A673 (cell line): ENCODE data around the gene PLIN5. TPM values are rescaled to one million over a fixed set of nuclear protein-coding genes. Genes with fewer than 3 reads are reported as not detected.

ENCODE experiments used
- BruUV-seq: library from RNA; stranded (reverse); fragments of 400-500 nt; replicated peaks from 2 replicates; lab custom pipeline; 2021; lab: Mats Ljungman, UMichigan
- CTCF ChIA-PET: fragments of 300-600 bp; sonication (Branson Sonifier 250); formaldehyde crosslinking; loops from one replicate; lab custom pipeline; 2022; ENCODE audit warnings: antibody characterized with exemption; lab: Charles Lee
- POLR2A ChIA-PET: fragments of 300-600 bp; sonication (Branson Sonifier 250); formaldehyde crosslinking; loops from one replicate; lab custom pipeline; 2022; ENCODE audit warnings: antibody characterized with exemption; ENCODE audit not compliant: low non-redundant PET; lab: Charles Lee
- DNase-seq: peaks from one replicate; pipeline ENCODE4 v3.0.0-alpha.2; 2015; ENCODE audit warnings: low spot score
- H3K27ac ChIP-seq: fragments of 200-600 bp; sonication (generic); 2 replicates; pipeline ENCODE4 v1.5.1; 2016; ENCODE audit warnings: mixed run types, low read depth, mild to moderate bottlenecking, mixed read lengths, antibody characterized with exemption, low read length; ENCODE audit not compliant: poor library complexity, severe bottlenecking
- H3K27me3 ChIP-seq: fragments of 200-600 bp; sonication (generic); replicated peaks from 2 replicates; pipeline ENCODE4 v1.6.1; 2017; ENCODE audit warnings: mixed run types, low read depth, mild to moderate bottlenecking, mixed read lengths, antibody characterized with exemption, low read length; ENCODE audit not compliant: insufficient read depth, poor library complexity
- H3K36me3 ChIP-seq: fragments of 200-600 bp; sonication (generic); 2 replicates; pipeline ENCODE4 v1.6.1; 2016; ENCODE audit warnings: mixed run types, mild to moderate bottlenecking, mixed read lengths, antibody characterized with exemption, low read length; ENCODE audit not compliant: insufficient read depth, poor library complexity, severe bottlenecking
- H3K4me1 ChIP-seq: fragments of 200-600 bp; sonication (generic); 2 replicates; pipeline ENCODE4 v1.6.1; 2017; ENCODE audit warnings: mixed run types, mild to moderate bottlenecking, mixed read lengths, antibody characterized with exemption, low read length; ENCODE audit not compliant: insufficient read depth, poor library complexity, severe bottlenecking
- H3K4me3 ChIP-seq: fragments of 200-600 bp; sonication (generic); 2 replicates; pipeline ENCODE4 v1.5.1; 2016; ENCODE audit warnings: low read depth, mixed run types, mild to moderate bottlenecking, mixed read lengths, low read length; ENCODE audit not compliant: poor library complexity, severe bottlenecking
- H3K9me3 ChIP-seq: fragments of 200-600 bp; sonication (generic); 2 replicates; pipeline ENCODE4 v1.6.1; 2016; ENCODE audit warnings: mixed run types, low read depth, mild to moderate bottlenecking, mixed read lengths, antibody characterized with exemption, low read length; ENCODE audit not compliant: poor library complexity, severe bottlenecking
- EZH2 ChIP-seq: fragments of 200-600 bp; sonication (generic); IDR thresholded peaks from 2 replicates; pipeline ENCODE4 v1.6.1; 2017; ENCODE audit warnings: borderline replicate concordance, low read depth, mild to moderate bottlenecking, mixed read lengths, antibody characterized with exemption, low read length; ENCODE audit not compliant: poor library complexity, severe bottlenecking
- intact Hi-C: fragments of 100-400 bp; cut with micrococcal nuclease; formaldehyde crosslinking; loops from one replicate; pipeline ENCODE4 v1.10.0; 2022; ENCODE audit not compliant: unreplicated experiment
- total RNA-seq: library from RNA; stranded (reverse); gene quantifications from 2 replicates; pipeline ENCODE4 v1.2.3, GENCODE V29; 2021
- TF ChIP-seq, protein P1 (sequence below): fragments of 300-800, 200-600 bp; sonication (generic); conservative IDR thresholded peaks from 2 replicates; pipeline ENCODE4 v1.5.1; 2017; ENCODE audit warnings: low read depth, mild to moderate bottlenecking, antibody characterized with exemption, low read length, moderate library complexity, mixed read lengths

The PLIN5 gene
- total RNA-seq, 1 experiment from 2014 or later: 3.0 TPM

DNA sequence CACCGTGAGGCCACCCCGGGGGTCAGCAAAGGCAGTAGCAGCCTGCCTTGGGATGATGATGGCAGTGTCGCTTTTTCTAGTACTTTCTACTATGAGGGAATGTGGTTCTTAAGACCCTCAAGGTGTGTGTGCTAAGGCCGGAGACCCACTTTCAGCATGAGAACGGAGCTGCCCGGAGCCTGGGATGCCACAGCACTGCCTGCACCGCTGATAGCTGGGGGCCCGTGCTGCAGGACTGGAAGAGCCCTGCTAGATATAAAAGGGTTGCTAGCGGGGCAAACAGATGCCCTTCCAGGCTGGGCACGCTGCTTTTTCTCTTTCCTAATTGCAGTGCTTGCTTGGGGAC, 31.2 kb downstream of the PLIN5 start:
- Histone ChIP-seq H3K9me3 (no peaks in the 10 kb centered on the region), H3K4me1 (no peaks in the 10 kb centered on the region), H3K36me3 (peaks cover 7% of the 10 kb centered on the region), H3K27me3 (no peaks in the 10 kb centered on the region), H3K4me3 (no peak overlapping the region), H3K27ac (no peak overlapping the region)
- TF ChIP-seq, protein P1, sequence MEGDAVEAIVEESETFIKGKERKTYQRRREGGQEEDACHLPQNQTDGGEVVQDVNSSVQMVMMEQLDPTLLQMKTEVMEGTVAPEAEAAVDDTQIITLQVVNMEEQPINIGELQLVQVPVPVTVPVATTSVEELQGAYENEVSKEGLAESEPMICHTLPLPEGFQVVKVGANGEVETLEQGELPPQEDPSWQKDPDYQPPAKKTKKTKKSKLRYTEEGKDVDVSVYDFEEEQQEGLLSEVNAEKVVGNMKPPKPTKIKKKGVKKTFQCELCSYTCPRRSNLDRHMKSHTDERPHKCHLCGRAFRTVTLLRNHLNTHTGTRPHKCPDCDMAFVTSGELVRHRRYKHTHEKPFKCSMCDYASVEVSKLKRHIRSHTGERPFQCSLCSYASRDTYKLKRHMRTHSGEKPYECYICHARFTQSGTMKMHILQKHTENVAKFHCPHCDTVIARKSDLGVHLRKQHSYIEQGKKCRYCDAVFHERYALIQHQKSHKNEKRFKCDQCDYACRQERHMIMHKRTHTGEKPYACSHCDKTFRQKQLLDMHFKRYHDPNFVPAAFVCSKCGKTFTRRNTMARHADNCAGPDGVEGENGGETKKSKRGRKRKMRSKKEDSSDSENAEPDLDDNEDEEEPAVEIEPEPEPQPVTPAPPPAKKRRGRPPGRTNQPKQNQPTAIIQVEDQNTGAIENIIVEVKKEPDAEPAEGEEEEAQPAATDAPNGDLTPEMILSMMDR: no peak
- TF ChIP-seq EZH2: no peak
- intact Hi-C loops: no loop called here
- DNase-seq: no peak
- no TSS peak for BruUV-seq
- POLR2A ChIA-PET: no interaction called here
- CTCF ChIA-PET: no interaction called here

DNA sequence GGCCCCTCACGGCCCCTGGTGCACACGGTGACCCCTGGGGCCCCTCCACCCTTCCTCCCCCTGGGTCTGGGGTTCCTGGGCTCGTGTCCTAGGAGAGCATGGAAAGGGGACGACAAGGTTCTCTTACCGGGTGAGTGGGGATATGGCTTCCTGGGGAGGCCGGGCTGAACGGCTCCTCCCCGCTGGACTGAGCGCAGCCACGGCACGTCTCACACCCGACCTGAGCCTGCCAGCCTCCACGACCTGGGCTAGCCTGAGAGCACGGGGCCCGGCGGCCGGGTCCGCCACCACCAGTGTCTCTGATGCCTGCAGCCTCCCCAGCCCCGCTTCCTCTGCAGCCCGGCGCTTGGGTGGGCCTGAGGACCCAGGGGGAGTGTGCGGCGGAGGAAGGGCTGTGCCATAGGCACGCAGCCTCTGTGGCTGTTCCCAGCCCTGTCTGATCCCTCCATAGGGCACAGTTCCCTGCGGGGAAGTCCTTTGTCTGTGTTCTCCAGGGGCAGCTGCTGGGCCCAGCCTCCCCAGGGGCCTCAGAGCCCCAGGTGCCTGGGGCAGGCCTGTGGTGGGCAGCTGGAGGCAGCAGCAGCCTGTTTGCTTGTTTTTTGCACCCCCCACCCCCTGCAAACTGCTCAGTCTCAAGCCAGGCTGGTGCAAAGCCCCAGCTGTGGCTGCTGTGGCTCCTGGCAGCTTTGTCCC, 31.7 kb downstream of the PLIN5 start:
- peaks cover 12% of the 10 kb centered on the region for H3K36me3 ChIP-seq
- DNase-seq: no peak
- ChIA-PET CTCF (no interaction called here), POLR2A (no interaction called here)
- H3K27ac ChIP-seq: no peak overlapping the region
- no peaks in the 10 kb centered on the region for H3K27me3 ChIP-seq
- H3K9me3 ChIP-seq: no peaks in the 10 kb centered on the region
- TF ChIP-seq, protein P1: no peak
- TF ChIP-seq EZH2: no peak
- no TSS peak for BruUV-seq
- intact Hi-C loops: no loop called here
- H3K4me1 ChIP-seq: no peaks in the 10 kb centered on the region
- no peak overlapping the region for H3K4me3 ChIP-seq

DNA sequence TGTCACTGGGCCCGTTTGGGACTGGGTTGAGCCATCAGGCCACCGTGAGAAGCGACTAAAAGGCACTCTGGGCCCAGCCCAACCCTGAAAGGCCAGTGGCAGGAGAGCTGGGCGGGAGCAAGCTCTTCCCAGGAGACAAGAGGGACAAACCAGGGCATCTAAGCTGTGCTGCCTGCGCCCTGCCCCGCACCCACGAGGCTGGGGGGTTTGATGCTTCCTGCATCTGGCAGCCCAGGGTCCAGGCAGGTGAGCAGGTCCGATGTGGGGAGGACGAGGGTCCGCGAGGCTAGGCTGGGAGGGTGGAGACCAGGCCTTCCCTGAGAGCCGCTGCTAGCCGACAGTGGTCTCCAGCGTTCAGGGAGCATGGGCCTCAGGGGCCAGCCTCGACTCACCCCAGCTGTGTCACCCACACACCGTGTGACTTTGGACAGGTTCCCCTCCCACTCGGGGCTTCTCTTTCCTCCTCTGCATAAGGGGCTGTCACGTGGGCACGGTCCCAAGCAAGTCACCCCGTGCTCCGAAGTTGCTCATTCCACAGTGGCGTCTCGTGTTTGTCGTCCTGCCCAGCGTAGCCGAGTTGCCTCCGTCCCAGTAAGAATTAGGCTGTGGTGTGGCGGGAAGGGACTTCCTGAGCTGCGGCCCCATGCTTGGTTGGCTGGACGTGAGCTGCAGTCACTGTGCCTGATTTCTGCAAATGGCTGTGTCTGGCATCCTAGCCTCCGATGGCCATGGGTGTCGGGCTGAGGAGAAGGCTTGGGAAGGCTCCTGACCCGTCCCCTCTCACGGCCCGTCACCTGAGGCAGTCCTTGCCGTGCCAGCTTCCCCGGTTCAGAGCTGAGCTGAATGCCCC, 32.5 kb downstream of the PLIN5 start:
- CTCF ChIA-PET: no interaction called here
- POLR2A ChIA-PET: no interaction called here
- no peak for DNase-seq
- H3K36me3 ChIP-seq: peaks cover 14% of the 10 kb centered on the region
- intact Hi-C loops: no loop called here
- no peak overlapping the region for H3K4me3 ChIP-seq
- no TSS peak for BruUV-seq
- no peaks in the 10 kb centered on the region for H3K9me3 ChIP-seq
- no peaks in the 10 kb centered on the region for H3K27me3 ChIP-seq
- no peak overlapping the region for H3K27ac ChIP-seq
- H3K4me1 ChIP-seq: no peaks in the 10 kb centered on the region
- TF ChIP-seq, protein P1: no peak
- no peak for TF ChIP-seq EZH2
